ENCODE data around the gene SLC9A9.

Gene SLC9A9

GRCh38 chr3:143831994-143832393 lies 16.3 kb downstream of the SLC9A9 start:
- H3K4me3 ChIP-seq (ENCODE audit: low read depth, low read length), result no peak overlapping the region
- TF ChIP-seq CTCF (conservative IDR thresholded peaks at IDR 0.05; ENCODE audit: low read depth, low read length), result no peak
- no peak for DNase-seq (ENCODE audit: low read depth)

- H3K4me3 ChIP-seq (ENCODE audit: low read depth, low read length), result no peak overlapping the region
- TF ChIP-seq CTCF (conservative IDR thresholded peaks at IDR 0.05; ENCODE audit: low read depth, low read length), result no peak
- DNase-seq (ENCODE audit: low read depth), result peak; percentile 60
Observed at GRCh38 chr3:143831208-143831607, 17.1 kb downstream of the SLC9A9 start.

- no peak for TF ChIP-seq CTCF (conservative IDR thresholded peaks at IDR 0.05; ENCODE audit: low read depth, low read length)
- DNase-seq (ENCODE audit: low read depth), result no peak
- H3K4me3 ChIP-seq (ENCODE audit: low read depth, low read length), result no peak overlapping the region
Observed at GRCh38 chr3:143830786-143831185, 17.5 kb downstream of the SLC9A9 start.

- no peak overlapping the region for H3K4me3 ChIP-seq (ENCODE audit: low read depth, low read length)
- TF ChIP-seq CTCF (conservative IDR thresholded peaks at IDR 0.05; ENCODE audit: low read depth, low read length), result no peak
- DNase-seq (ENCODE audit: low read depth), result no peak
Observed at GRCh38 chr3:143830063-143830462, 18.2 kb downstream of the SLC9A9 start.

GRCh38 chr3:143827425-143827824 lies 20.8 kb downstream of the SLC9A9 start:
- no peak for DNase-seq (ENCODE audit: low read depth)
- no peak overlapping the region for H3K4me3 ChIP-seq (ENCODE audit: low read depth, low read length)
- TF ChIP-seq CTCF (conservative IDR thresholded peaks at IDR 0.05; ENCODE audit: low read depth, low read length), result no peak

- no peak overlapping the region for H3K4me3 ChIP-seq (ENCODE audit: low read depth, low read length)
- peak; percentile 38 for DNase-seq (ENCODE audit: low read depth)
- no peak for TF ChIP-seq CTCF (conservative IDR thresholded peaks at IDR 0.05; ENCODE audit: low read depth, low read length)
Observed at GRCh38 chr3:143826296-143826695, 22.0 kb downstream of the SLC9A9 start.

GRCh38 chr3:143825513-143825912 lies 22.8 kb downstream of the SLC9A9 start:
- H3K4me3 ChIP-seq (ENCODE audit: low read depth, low read length), result no peak overlapping the region
- no peak for DNase-seq (ENCODE audit: low read depth)
- no peak for TF ChIP-seq CTCF (conservative IDR thresholded peaks at IDR 0.05; ENCODE audit: low read depth, low read length)
